Measurements from ENCODE around the gene IBSP. TPM values are rescaled to one million over a fixed set of nuclear protein-coding genes. Genes with fewer than 3 reads are reported as not detected.

IBSP gene
- total RNA-seq, 1 experiment from 2014 or later = not detected

GRCh38 chr4:87856816-87857215, 57.5 kb downstream of the IBSP start:
- in situ Hi-C loops (cut with HindIII; ENCODE audit: low pct_unique_long_range_greater_than_20kb, low sequenced_read_pairs) = loop anchor here (25.0 kb wide), 1 partner anchor 105 kb away; no protein-coding TSS in a partner anchor
- DNase-seq (ENCODE audit: low read depth, low spot score) = peak; percentile 65

- no peak for DNase-seq (ENCODE audit: low read depth, low spot score)
- in situ Hi-C loops (cut with HindIII; ENCODE audit: low pct_unique_long_range_greater_than_20kb, low sequenced_read_pairs) = loop anchor here (25.0 kb wide), 1 partner anchor 105 kb away; no protein-coding TSS in a partner anchor
Observed at GRCh38 chr4:87857789-87858188, 58.4 kb downstream of the IBSP start.

Other genes with a start within 250 kb of the IBSP start
- gene DSPP, start 191.0 kb upstream of the IBSP start, total RNA-seq (2014; rRNA removed; shearing (Covaris generic)) = not detected in 2 replicates
- gene DMP1, start 149.3 kb upstream of the IBSP start, total RNA-seq (2014; rRNA removed; shearing (Covaris generic)) = not detected in 2 replicates
- not detected in 2 replicates for gene MEPE, start 33.4 kb downstream of the IBSP start, total RNA-seq (2014; rRNA removed; shearing (Covaris generic))
- 1,280 and 1,422 TPM in 2 replicates for gene SPP1, start 176.2 kb downstream of the IBSP start, total RNA-seq (2014; rRNA removed; shearing (Covaris generic))
- gene PKD2, start 208.1 kb downstream of the IBSP start, total RNA-seq (2014; rRNA removed; shearing (Covaris generic)) = 31.5 and 33.0 TPM in 2 replicates